ENCODE results near the gene VEZT. TPM values are rescaled to one million over a fixed set of nuclear protein-coding genes. Genes with fewer than 3 reads are reported as not detected.
"Not testable (repeated sequence)": the region's sequence is repeated elsewhere in the genome, so short reads cannot be mapped to it uniquely, and the experiment has no call there.

VEZT gene
- total RNA-seq, 1 donor from 2014 or later = 69.9 TPM

GRCh38 chr12:95237315-95237714 lies 19.7 kb downstream of the VEZT start:
- intact Hi-C loops (cut with DNase I) = no loop called here
- no peak for DNase-seq
- TF ChIP-seq, protein P1, sequence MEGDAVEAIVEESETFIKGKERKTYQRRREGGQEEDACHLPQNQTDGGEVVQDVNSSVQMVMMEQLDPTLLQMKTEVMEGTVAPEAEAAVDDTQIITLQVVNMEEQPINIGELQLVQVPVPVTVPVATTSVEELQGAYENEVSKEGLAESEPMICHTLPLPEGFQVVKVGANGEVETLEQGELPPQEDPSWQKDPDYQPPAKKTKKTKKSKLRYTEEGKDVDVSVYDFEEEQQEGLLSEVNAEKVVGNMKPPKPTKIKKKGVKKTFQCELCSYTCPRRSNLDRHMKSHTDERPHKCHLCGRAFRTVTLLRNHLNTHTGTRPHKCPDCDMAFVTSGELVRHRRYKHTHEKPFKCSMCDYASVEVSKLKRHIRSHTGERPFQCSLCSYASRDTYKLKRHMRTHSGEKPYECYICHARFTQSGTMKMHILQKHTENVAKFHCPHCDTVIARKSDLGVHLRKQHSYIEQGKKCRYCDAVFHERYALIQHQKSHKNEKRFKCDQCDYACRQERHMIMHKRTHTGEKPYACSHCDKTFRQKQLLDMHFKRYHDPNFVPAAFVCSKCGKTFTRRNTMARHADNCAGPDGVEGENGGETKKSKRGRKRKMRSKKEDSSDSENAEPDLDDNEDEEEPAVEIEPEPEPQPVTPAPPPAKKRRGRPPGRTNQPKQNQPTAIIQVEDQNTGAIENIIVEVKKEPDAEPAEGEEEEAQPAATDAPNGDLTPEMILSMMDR (IDR thresholded peaks at IDR 0.05) = no peak
- no peaks in the 10 kb centered on the region for H3K27me3 ChIP-seq
- no peaks in the 10 kb centered on the region for H3K4me1 ChIP-seq
- no peaks in the 10 kb centered on the region for H3K9me3 ChIP-seq
- ATAC-seq = no peak
- H3K36me3 ChIP-seq = peaks cover 3% of the 10 kb centered on the region
- no peak overlapping the region for H3K27ac ChIP-seq
- no peak overlapping the region for H3K4me3 ChIP-seq

DNA sequence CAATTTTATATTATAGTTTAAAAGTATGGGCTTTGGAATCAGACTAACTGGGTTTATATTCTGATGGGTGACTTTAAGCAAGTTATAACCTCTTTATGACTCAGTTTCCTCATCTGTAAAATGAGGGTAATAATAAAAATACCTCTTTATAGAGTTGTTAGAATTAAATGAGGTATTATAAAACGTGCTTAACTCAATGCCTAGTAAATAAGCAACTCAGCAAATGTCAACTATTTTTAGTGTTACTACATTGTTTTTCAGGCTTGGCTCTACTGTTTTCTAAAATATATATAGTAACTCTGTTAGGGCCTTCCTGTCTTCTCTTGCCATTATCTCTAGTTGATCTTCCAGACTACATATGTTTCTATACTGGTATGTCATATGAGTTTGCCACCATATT lies 20.5 kb downstream of the VEZT start:
- no peak overlapping the region for H3K27ac ChIP-seq

GRCh38 chr12:95239216-95239615 lies 21.6 kb downstream of the VEZT start:
- ATAC-seq = no peak
- H3K27ac ChIP-seq = no peak overlapping the region
- TF ChIP-seq, protein P1 (IDR thresholded peaks at IDR 0.05) = no peak

More for the DNA sequence above, 20.5 kb downstream of the VEZT start:
- H3K36me3 ChIP-seq = peaks cover 10% of the 10 kb centered on the region
- intact Hi-C loops (cut with DNase I) = no loop called here
- TF ChIP-seq, protein P1 (IDR thresholded peaks at IDR 0.05) = no peak
- DNase-seq = no peak
- no peak for ATAC-seq
- no peaks in the 10 kb centered on the region for H3K27me3 ChIP-seq
- no peaks in the 10 kb centered on the region for H3K9me3 ChIP-seq
- H3K4me1 ChIP-seq = no peaks in the 10 kb centered on the region
- H3K4me3 ChIP-seq = no peak overlapping the region

GRCh38 chr12:95239835-95240234 lies 22.2 kb downstream of the VEZT start:
- H3K9me3 ChIP-seq; DNase-seq; H3K27ac ChIP-seq; H3K4me1 ChIP-seq; H3K27me3 ChIP-seq; ATAC-seq; intact Hi-C loops (cut with DNase I); H3K4me3 ChIP-seq: not testable (repeated sequence)
- H3K36me3 ChIP-seq = peaks cover 23% of the 10 kb centered on the region

More at GRCh38 chr12:95239216-95239615, 21.6 kb downstream of the VEZT start:
- Histone ChIP-seq H3K9me3 (no peaks in the 10 kb centered on the region), H3K27me3 (no peaks in the 10 kb centered on the region), H3K36me3 (peaks cover 21% of the 10 kb centered on the region), H3K4me1 (no peaks in the 10 kb centered on the region), H3K4me3 (no peak overlapping the region)
- intact Hi-C loops (cut with DNase I) = no loop called here
- DNase-seq = no peak

- intact Hi-C loops (cut with DNase I) = no loop called here
- ATAC-seq (no peak), DNase-seq (no peak)
- TF ChIP-seq, protein P1 (IDR thresholded peaks at IDR 0.05) = no peak
- peaks cover 23% of the 10 kb centered on the region for H3K36me3 ChIP-seq
- no peaks in the 10 kb centered on the region for H3K27me3 ChIP-seq
- H3K27ac ChIP-seq = no peak overlapping the region
- H3K4me3 ChIP-seq = no peak overlapping the region
- H3K9me3 ChIP-seq = no peaks in the 10 kb centered on the region
- H3K4me1 ChIP-seq = peaks cover under 1% of the 10 kb centered on the region
These were observed 22.9 kb downstream of the VEZT start for GRCh38 chr12:95240556-95240955.

DNA sequence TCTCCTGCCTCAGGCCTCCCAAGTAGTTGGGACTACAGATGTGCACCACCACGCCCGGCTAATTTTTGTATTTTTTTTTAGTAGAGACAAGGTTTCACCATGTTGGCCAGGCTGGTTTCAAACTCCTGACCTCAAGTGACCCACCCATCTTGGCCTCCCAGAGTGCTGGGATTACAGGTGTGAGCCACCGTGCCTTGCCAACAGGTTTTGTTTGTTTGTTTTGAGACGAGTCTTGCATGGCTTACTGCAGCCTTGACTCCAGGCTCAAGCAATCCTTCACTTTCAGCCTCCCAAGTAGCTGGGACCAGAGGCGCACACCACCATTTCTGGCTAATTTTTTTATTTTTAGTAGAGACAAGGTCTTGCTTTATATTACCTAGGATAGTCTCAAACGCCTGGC lies 23.5 kb downstream of the VEZT start:
- ATAC-seq; DNase-seq; intact Hi-C loops (cut with DNase I); H3K9me3 ChIP-seq; H3K4me1 ChIP-seq; H3K27me3 ChIP-seq; H3K27ac ChIP-seq; H3K4me3 ChIP-seq: not testable (repeated sequence)
- H3K36me3 ChIP-seq = peaks cover 23% of the 10 kb centered on the region
